Measurements from ENCODE around the gene CNOT6L.

The CNOT6L gene

DNA sequence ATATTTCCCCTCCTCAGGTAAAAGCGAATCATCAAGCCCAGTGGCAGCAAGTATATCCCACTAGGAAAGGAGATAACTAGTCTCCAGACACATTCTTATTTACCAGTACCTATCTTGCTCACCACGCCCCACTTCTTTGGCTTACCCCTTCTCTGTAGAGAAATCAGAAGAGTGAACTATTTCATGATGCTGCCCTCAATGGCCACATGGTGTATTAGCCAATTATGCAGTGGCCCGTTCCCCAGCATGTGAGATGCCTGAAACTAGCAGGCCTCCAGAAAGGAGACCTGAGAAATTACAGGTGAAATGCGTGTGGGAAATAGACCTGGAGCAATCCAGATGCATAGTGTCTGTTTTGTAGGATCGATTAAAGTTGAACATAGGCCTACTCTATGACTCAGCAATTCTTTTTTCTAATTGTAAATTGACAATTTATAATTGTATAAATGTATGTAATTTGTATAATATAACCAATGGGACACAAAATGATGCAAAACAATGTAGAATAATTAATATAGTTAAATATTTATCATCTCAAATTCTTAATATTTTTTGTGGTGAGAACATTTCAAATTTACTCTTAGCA, 126.2 kb downstream of the CNOT6L start:
- TF ChIP-seq, protein P1, sequence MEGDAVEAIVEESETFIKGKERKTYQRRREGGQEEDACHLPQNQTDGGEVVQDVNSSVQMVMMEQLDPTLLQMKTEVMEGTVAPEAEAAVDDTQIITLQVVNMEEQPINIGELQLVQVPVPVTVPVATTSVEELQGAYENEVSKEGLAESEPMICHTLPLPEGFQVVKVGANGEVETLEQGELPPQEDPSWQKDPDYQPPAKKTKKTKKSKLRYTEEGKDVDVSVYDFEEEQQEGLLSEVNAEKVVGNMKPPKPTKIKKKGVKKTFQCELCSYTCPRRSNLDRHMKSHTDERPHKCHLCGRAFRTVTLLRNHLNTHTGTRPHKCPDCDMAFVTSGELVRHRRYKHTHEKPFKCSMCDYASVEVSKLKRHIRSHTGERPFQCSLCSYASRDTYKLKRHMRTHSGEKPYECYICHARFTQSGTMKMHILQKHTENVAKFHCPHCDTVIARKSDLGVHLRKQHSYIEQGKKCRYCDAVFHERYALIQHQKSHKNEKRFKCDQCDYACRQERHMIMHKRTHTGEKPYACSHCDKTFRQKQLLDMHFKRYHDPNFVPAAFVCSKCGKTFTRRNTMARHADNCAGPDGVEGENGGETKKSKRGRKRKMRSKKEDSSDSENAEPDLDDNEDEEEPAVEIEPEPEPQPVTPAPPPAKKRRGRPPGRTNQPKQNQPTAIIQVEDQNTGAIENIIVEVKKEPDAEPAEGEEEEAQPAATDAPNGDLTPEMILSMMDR (conservative IDR thresholded peaks at IDR 0.05) = no peak
- H3K27ac ChIP-seq = no peak overlapping the region

DNA sequence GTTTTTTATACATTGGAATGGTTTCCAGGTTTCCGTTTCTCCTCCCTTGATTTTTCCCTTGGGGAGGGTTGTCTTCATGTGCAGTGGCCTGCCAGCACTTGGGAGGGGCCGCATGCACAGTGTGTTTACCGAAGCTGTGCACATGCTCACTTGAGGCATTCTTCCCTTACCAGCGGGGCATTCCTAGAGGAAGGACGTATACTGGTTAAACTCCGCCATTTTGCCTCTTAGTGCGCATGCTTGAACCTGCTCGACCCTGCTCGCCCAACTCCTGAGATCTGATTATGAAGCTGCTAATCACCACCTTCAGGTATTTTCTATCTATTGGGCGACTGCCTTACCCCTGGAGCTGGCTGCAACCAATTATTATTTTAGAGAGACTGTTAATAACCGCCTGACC, 137.4 kb downstream of the CNOT6L start:
- H3K27ac ChIP-seq = no peak overlapping the region
- TF ChIP-seq, protein P1 (conservative IDR thresholded peaks at IDR 0.05) = no peak

DNA sequence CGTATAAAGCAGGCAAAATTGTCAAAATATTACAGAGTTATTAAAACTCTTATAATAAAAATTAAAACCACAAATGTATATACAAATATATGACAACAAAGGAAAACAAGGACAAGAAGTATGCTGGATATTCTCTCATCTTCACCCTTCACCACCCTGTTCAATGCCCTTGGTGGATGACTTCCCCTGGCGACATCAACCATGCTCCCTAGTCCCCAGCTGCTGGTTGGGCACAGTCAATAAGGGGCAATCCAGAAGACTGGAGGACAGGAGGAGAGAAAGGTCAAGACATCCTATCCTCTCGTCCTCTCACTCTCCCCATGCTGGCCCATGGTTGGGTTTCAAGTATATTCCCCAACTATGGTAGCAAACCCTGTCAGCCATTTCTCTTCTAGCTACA, 142.3 kb downstream of the CNOT6L start:
- TF ChIP-seq, protein P1 (conservative IDR thresholded peaks at IDR 0.05) = no peak
- H3K27ac ChIP-seq = no peak overlapping the region

DNA sequence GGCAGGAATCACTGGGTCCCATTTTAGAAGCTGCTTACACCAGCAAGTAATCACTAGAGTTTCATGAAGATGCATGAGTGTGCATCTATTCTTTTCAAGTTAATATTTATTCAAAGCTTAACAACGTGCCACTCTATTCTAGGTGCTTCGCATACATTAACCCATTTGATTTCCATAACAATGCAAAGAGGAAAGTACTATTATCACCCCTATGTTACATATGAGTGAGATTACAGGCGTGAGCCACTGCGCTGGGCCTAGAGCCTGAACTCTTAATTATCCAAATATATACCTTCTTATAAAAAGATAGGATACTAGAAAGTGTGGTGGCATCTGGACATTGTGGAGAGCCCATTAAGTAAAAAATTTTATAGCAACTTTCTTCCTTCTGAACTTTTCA, 148.1 kb downstream of the CNOT6L start:
- no peak overlapping the region for H3K27ac ChIP-seq
- TF ChIP-seq, protein P1 (conservative IDR thresholded peaks at IDR 0.05) = no peak

DNA sequence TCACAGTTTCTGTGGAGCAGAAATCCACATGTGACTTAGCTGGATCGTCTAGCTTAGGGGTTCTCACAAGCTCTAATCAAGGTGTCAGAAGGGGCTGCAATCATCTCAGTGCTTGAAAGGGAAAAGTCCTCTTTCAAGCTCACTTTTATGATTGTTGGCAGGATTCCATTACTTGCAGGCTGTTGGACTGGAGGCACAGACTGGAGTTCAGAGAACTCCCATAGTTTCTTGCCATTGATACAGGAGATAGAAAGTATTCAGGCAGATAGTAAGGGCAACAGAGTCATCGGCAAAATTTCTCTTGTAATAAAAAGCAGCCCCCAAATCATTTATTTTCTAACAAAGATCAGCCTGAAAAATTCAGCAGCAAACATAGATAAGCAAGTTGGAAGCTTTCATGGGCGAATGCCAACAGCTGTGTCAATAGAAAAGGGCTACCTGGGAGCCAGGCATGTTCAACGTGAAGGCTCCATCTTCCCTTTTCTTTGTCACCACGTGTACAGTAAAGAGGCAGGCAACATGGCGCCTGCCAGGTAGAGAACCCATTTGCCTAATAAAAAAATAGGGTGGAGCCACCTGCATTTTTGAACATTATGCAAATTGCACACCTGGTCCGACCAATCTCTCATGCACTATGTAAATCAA, 149.1 kb downstream of the CNOT6L start:
- H3K27ac ChIP-seq = peak overlapping the region; percentile 50
- TF ChIP-seq, protein P1 (conservative IDR thresholded peaks at IDR 0.05) = no peak

DNA sequence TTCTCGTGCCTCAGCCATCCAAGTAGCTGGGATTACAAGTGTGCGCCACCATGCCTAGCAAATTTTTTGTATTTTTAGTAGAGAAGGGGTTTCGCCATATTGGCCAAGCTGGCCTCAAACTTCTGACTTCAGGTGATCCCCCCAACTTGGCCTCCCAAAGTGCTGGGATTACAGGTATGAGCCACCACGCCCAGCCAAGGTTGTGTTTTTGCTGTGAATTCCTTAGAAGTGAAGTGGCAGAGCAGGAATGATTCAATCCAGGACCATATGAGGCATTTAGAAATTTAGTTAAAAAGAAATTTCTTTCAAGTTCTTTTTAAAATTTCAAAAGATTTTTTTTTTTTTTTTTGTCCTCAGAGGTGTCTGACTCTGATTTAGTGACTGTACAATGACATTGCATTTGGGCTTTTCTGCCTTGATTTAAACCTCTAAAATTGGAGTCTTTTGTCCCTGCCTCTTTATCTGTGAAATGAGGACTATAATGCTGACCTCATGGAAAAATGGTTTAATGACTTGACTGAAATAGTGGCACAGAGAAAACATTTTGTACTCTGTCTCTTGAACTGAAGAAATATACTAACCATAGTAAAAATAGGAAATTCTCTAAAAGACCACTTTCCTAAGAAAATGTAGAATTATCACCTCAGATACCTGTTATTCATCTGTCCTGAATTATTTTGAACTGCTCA, 153.6 kb downstream of the CNOT6L start:
- no peak overlapping the region for H3K27ac ChIP-seq
- TF ChIP-seq, protein P1 (conservative IDR thresholded peaks at IDR 0.05) = no peak
